GM21390 (cell line): Measurements from ENCODE around the gene SPEM3.

Experiments
- ATAC-seq: cut with Tn5 transposase; IDR thresholded peaks from one replicate; pipeline ENCODE4 v1.9.1; 2021; ENCODE audit not compliant: unreplicated experiment

SPEM3 gene

DNA sequence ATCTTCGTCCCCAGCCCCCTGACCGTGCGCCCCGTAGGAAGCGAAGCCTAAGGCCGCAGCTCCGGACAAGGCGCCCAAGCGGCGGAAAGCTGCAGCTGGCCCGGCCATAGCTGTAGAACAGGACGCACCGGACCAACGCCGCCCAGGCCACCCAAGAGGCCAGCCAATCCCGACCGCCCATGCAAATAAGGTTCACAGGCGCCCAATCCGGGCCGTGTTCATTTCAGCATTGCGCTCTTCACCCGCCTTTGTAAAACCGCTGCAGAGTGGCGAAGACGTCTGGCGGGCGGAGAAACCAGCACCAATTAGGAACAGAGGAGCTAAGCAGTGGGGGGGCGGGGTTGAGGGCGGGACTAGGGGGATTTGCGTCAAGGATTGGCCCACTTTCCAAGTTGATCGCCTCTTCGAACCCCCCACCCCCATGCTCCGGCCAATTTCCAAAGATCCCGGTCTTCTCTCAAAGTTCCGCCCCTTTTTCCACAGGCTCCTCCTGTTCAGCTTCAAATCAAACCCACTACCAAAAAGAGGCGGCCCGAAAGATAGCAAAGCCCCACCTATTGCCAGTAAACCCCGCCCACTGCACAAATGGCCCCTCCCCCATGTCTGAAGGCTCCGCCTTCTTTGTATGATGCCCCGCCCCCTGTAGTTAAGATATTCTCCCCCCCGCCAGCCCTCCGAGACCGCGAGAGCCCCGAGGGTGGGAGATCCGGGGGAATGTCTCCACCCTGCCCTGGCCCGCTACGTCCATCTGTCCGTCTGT lies 24.5 kb upstream of the SPEM3 start, which contains the start of gene TMEM256:
Gene TMEM256 (minus strand): TSS at position 121 of the 760 bp plus-strand sequence. CDS start 13 bp downstream, at position 108.
- ATAC-seq: peak; percentile 92

DNA sequence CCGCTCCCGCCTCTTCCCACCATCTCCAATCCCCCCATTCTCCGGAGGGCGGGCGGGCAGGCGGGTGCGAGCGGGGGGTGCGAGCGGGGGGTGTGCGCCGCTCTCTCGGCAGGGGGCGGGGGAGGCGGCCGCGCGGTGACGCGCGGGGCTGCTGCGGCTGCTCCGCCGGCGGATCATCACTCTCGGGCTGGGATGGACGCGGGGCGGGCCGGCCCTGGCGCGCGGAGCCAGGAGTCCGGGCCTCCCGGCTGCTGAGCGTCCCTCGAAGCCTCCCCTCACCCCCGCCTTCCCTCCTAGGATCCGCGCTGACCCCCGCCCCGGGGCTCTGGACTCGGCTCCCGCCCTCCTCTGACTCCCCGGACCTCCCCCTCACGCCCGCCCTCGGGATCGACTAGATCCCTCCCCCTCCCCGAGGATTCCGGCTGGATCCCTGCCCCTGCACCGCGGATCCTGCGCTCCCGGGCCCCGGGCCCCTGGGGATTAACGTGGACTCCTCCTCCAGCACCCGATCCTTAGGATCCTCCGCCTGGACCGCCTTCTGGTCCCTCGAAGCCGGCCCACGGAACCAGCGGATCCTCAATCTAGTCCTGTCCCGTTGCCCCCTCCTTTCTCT lies 23.8 kb upstream of the SPEM3 start:
- ATAC-seq: no peak

DNA sequence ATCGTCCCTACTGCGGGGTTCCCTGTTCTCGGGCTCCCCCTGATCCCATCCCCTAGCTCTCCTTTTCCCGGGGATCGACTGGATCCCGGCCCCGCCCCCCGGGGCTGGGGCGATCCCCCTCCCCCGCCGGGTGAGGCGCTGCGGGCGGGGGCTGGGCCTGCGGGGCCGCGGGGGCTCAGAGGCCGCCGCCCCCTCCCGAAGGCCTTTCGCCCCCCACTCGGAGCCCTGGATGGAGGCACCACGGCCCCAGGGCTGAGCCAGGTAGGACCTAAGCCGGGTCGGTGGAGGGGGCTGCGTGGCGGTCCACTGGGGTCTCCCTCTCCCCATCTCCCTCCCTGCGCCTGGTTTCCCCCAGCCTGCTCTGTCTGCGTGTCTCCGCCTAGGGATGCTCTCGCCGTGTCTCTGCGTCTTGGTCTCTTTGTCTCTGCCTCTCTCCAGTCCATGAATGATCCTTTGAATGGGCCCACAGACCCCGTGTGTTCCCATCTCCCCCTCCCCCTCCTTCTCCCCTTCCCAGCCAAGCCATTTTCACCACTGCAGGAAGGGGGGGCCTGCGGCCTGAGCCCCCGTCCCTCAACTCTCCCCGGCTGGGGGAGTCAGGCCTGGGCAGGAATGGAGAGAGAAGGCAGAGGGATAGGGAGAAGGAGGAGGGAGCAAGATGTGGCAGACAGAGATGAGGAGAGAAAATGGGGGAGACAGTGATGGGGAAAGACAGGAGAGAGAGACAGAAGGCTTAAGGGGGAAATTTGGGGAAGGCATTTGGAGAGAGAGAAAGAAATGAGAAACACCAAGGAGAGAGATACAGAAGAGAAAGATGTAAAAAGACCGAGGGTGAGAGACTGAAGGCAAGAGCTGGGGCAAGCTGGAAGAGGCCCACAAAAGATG lies 23.1 kb upstream of the SPEM3 start:
- ATAC-seq: no peak

DNA sequence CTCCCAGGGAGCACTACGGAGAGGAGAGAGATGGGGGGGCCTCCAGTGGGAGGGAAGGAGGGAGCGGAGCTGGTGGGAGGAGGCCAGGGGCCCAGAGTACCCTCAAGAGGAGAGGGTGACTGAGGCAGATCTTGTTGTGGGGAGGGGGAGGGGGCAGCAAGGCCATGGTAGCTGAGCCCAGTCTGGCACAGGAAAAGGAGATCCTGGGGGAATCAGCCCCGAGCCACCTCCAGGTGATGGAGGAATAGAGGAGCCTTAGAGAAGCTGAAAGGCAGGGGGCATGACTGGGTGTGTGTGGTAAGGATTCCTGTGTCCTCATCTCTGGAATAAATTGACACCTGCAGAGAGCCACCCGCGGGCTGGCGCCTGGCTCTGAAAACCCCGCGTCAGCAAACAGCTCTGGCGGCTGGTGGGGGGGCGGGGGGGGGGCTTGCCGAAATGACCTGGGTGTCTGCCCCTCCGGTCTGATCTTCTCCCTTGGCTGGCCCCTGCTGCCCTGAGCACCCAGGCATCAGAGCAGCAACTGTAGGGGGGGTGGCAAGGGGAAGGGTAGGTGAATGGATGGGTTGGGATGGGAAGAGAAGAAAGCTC lies 22.3 kb upstream of the SPEM3 start:
- ATAC-seq: no peak

DNA sequence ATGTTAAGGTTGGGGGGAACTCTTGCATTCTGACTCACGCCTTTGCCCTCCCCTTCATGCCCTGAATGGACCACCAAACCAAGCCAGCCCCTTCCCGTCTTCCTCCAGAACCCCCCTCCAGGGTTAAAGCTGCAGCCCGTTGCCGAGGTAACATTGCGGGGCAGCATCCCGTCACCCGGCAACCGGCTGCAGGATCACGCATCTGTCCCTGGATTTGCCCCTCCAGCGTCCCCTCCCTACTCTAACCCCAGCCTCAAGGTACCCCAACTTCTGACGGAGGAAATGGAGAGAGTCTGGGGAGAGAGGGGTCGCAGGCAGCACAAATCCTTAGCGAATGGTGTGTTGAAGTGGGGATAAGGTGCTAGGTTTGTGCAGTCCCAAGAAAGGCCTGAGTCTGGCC lies 21.6 kb upstream of the SPEM3 start:
- ATAC-seq: no peak

DNA sequence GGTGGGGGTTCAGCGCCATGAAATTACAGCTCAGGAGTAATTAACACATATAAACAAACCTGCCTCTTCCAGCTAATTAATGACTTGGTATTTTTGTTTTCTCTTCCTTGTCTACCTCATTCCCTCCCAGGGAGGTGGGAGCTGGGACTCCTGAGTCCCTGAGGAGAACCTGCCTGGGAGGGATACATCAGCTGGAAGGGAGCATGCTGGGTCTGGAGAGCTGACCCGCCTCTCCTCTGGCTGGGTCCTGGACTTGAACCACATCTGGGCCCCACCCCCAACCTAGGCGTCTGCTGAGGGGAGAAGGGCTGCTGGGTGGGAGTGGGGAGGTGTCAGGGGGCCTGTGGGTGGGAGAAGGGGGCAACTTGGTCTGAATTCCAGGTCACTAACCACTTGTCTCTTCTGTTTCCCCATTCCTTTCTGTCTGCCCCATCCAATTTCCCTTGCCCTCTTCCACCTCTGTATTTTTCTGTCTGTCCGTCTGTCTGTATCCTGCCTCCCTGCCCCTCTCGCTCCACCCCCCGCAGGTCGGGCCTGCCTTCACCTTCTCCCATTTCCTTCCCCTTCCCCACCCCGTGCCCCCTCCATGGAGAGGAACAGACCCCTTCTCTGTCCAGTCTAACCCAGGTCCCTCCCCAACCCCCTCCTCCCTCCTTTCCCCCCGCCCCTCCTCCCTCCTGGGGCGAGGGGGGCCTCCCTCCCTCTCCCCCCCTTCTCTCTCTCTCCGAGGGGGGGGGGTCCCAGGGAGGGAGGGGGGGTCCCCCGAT lies 21.0 kb upstream of the SPEM3 start, which contains the start of gene NLGN2:
Gene NLGN2 (plus strand): TSS at position 361 of the 767 bp plus-strand sequence. CDS start 411 bp downstream, outside the sequence.
- ATAC-seq: no peak

DNA sequence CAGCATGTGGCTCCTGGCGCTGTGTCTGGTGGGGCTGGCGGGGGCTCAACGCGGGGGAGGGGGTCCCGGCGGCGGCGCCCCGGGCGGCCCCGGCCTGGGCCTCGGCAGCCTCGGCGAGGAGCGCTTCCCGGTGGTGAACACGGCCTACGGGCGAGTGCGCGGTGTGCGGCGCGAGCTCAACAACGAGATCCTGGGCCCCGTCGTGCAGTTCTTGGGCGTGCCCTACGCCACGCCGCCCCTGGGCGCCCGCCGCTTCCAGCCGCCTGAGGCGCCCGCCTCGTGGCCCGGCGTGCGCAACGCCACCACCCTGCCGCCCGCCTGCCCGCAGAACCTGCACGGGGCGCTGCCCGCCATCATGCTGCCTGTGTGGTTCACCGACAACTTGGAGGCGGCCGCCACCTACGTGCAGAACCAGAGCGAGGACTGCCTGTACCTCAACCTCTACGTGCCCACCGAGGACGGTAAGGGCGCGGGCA lies 20.4 kb upstream of the SPEM3 start:
- no peak for ATAC-seq

DNA sequence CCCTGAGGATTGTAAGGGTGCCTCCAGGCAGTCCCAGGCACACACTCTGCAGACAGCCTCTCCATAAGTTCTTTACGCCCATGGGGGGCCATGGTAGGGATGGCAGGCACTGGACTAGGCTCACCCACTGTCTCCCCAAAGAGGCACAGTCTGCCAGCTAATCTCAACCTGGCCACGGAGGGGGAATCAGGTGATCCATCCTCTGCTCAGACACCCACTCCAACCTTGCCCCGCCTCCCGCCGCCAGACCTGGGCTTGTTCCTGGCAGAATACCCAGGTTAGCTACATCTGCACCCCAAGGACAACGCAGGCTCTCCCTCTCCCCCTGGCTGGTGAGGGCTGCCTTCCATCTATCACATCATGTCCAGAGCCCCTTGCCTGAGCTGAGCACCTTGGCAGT lies 19.8 kb upstream of the SPEM3 start:
- ATAC-seq: no peak

DNA sequence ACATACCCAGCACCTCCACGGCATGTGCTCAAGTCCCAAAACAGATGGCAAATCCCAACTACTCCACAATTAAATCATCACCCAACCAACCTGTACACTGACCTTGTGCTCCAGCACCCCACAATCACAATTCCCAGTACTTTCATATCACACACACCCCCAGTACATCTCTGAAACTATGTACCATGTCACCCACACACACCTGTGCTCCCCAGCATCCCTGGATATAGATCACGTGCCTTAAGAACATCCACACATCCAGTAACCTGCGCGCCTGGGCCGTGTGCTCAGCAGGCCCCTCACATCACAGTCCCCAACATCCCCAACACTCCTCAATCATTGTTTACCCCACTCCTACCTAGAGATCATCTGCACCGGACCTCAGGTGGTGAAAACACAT lies 18.9 kb upstream of the SPEM3 start:
- ATAC-seq: no peak

DNA sequence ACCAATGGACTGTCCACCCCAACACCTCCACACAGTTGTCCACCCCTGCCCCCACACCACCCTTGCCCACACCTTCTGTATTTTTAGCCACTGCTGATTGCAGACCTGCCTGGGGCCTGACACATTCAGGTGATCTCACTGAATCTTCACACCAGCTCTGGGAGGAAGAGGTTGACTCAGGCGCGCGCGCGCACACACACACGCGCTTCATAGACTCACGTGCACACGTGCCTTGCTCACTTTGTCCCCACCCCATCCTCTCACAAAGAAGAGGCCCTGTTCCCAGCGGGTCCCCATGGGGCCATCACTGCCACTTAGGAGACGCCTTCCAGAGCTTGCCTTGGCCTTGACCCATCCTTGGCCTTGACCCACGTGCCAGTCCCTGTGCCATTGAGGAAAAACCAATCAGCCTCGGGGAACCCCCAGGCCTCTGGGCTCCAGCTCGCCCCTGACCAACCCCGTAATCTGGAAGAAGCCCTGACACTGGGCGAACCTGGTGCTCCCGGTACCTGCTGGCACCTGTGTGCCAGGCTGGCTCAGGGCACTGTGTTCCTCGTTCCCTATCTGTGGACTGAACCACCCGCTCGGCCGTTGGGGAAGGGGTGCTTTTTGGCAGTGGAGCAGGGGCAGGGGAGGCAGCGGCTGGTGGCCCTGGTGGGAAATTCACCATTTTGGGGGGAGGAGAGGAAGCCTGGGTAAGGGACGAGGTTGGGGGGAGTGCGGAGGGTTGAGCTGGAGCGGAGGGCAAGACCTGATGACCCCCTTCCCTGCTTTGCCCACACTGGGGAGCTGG lies 17.8 kb upstream of the SPEM3 start:
- no peak for ATAC-seq

DNA sequence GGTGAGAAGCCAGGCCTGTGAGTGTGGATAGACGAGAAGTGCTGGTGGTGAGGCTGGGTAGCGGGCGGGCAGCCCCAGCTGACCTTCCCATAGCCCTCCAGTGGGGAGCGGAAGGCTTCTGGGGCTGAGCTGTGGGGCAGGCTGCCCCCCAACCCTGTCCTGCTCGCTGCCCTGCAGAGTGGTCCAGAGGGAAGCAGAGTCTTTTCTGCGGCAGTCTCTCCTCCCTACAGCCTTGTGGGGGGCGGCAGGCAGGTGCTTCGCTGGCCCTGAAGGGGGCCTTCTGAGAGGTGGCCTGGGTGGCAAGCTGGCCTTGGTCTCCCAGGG lies 17.3 kb upstream of the SPEM3 start:
- no peak for ATAC-seq

DNA sequence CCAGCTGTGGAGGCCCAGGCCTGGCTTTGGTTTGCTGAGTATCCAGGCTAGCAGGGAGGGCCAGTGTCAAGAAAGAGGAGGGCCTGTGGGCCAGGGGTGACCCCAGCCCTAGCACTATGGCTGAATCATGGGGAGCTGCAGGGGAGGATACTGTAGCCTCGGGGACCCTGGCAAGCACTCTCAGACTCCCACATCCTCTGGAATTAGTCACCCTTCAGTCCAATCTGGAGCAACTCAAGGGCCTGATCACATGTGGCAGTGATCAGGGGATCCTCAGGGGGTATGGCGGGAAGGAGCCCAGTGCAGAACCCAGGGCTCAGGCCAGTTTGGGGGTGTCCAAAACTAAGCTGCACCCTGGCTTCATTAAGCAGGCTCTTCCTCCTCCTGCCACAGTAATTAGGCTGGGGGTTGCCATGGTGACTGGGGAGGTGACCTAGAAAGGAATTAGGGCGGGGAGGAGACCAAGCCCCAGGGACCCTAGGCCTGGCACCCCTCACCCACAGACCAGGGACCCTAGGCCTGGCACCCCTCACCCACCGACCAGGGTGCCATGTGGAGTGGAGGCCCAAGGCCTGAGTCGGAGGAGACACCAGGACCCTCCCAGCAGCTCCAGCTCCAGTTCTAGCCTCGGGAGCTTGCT lies 15.2 kb upstream of the SPEM3 start:
- ATAC-seq: no peak

DNA sequence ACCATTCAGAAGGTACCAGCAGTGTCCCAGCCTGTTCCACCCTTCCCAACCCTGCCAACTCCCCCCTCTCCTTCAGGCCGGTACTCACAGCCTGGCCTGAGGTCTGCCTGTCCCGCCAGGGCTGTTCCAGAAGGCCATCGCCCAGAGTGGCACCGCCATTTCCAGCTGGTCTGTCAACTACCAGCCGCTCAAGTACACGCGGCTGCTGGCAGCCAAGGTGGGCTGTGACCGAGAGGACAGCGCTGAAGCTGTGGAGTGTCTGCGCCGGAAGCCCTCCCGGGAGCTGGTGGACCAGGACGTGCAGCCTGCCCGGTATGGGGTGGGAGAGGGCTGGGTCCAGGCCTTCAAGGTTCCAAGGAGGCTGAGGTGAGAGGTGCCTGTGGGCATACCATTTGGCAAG lies 13.8 kb upstream of the SPEM3 start:
- no peak for ATAC-seq

DNA sequence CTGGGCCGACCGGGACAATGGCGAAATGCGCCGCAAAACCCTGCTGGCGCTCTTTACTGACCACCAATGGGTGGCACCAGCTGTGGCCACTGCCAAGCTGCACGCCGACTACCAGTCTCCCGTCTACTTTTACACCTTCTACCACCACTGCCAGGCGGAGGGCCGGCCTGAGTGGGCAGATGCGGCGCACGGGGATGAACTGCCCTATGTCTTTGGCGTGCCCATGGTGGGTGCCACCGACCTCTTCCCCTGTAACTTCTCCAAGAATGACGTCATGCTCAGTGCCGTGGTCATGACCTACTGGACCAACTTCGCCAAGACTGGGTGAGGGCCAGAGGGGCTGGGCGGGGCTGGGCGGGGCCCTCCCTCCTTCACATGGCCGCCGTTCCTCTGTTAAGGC lies 12.9 kb upstream of the SPEM3 start:
- ATAC-seq: no peak

DNA sequence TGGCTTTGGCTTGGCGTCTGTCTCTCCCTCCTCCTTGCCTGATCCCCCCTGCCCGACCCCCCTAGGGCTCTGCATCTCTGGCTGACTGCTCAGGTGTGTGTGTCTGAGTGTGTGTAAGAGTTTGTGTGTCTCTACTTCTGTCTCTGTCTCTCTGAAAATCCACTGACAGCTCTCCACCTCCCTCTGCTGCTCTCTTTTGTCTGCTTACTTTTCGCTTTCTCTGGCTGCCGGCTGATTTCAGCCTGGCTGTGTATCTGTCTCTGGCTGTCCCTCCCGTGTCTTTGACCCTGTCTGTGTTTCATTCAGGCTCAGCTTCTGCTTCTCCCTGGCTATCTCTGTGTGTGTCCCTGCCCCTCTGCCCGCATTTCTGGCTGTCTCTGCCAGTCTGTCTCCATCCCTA lies 12.3 kb upstream of the SPEM3 start:
- no peak for ATAC-seq

DNA sequence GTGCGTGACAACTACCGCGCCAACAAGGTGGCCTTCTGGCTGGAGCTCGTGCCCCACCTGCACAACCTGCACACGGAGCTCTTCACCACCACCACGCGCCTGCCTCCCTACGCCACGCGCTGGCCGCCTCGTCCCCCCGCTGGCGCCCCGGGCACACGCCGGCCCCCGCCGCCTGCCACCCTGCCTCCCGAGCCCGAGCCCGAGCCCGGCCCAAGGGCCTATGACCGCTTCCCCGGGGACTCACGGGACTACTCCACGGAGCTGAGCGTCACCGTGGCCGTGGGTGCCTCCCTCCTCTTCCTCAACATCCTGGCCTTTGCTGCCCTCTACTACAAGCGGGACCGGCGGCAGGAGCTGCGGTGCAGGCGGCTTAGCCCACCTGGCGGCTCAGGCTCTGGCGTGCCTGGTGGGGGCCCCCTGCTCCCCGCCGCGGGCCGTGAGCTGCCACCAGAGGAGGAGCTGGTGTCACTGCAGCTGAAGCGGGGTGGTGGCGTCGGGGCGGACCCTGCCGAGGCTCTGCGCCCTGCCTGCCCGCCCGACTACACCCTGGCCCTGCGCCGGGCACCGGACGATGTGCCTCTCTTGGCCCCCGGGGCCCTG lies 11.5 kb upstream of the SPEM3 start:
- ATAC-seq: no peak

DNA sequence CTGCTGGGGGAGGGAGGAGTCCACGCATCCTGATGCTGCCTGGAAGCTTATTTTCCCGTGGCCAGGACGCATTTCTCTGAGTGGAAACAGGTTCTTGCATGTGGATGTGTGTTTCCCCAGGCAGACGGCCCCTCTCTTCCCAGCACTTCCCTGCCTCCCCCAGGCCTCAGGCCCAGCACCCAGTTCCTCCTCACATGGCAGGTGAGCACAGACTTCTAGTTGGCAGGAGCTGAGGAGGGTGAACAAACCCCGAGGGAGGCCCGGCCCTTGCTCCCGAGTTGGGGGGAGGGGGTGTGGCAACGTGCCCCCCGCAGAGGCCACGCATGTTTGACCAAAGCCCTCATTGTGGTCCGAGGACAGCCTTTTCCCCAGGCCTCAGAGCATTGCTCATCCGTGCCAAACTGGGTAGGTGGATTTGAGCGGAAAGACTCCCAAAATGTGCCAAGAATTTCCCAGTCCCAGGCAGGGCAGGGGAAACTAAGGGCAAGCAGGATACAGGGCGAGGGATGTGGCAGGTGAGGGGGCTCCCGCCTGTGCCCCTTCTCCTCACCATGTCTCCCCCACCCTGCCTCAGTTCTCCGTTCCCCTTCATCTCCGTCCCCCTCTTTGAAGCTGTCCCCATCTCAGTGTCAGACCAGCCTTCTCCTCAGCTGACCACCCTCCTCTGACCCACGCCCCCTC lies 10.0 kb upstream of the SPEM3 start:
- no peak for ATAC-seq
